OCI-LY3 (cell line): ENCODE results near the gene RRP7A.
"Not testable (repeated sequence)": the region's sequence is repeated elsewhere in the genome, so short reads cannot be mapped to it uniquely, and the experiment has no call there.

Experiments used
- H2AFZ ChIP-seq: fragments of 200-600, 300-600 bp; shearing (Covaris generic); 2 replicates; pipeline ENCODE4 v1.6.0; 2014; ENCODE audit warnings: antibody characterized with exemption, low read depth, low read length
- H3K27ac ChIP-seq: fragments of 200-600, 300-600 bp; sonication (generic); 2 replicates; pipeline ENCODE4 v1.5.1; 2014; ENCODE audit warnings: mild to moderate bottlenecking, low read length, moderate library complexity, mixed read lengths
- H3K27me3 ChIP-seq: fragments of 200-600, 300-600 bp; sonication (generic); 2 replicates; pipeline ENCODE4 v1.6.1; 2014; ENCODE audit warnings: low read depth, low read length, mixed read lengths
- H3K36me3 ChIP-seq: fragments of 200-600, 300-600 bp; sonication (generic); replicated peaks from 2 replicates; pipeline ENCODE3; 2014; ENCODE audit warnings: low read depth, low read length, mixed read lengths
- H3K4me1 ChIP-seq: fragments of 300-600, 200-600 bp; sonication (generic); 2 replicates; pipeline ENCODE4 v1.6.1; 2014; ENCODE audit warnings: low read length, mixed read lengths
- H3K4me2 ChIP-seq: fragments of 200-600, 300-600 bp; sonication (generic); 2 replicates; pipeline ENCODE4 v1.6.1; 2014; ENCODE audit warnings: low read length, mixed read lengths
- H3K4me3 ChIP-seq: fragments of 300-600, 200-600 bp; sonication (generic); 2 replicates; pipeline ENCODE4 v1.5.1; 2014; ENCODE audit warnings: antibody characterized with exemption, mild to moderate bottlenecking, low read length, moderate library complexity
- H3K79me2 ChIP-seq: fragments of 300-600, 200-600 bp; shearing (Covaris generic); 2 replicates; pipeline ENCODE4 v1.6.1; 2014; ENCODE audit warnings: mild to moderate bottlenecking, low read length, mixed read lengths
- H3K9ac ChIP-seq: fragments of 300-600, 200-600 bp; shearing (Covaris generic); 2 replicates; pipeline ENCODE4 v1.6.0; 2014; ENCODE audit warnings: mild to moderate bottlenecking, low read length, moderate library complexity
- H3K9me3 ChIP-seq: fragments of 200-600, 300-600 bp; shearing (Covaris generic); 2 replicates; pipeline ENCODE4 v1.6.1; 2014; ENCODE audit warnings: low read length, mixed read lengths; ENCODE audit not compliant: insufficient read depth
- H4K20me1 ChIP-seq: fragments of 200-600, 300-600 bp; sonication (generic); 2 replicates; pipeline ENCODE4 v1.6.1; 2016; ENCODE audit warnings: low read length, mixed read lengths; ENCODE audit not compliant: insufficient read depth
- EZH2phosphoT487 ChIP-seq: fragments of 200-600 bp; shearing (Covaris generic); IDR thresholded peaks from 2 replicates; pipeline ENCODE4 v1.6.1; 2018; ENCODE audit warnings: antibody characterized with exemption, mixed run types, low read depth
- TF ChIP-seq, protein P1 (sequence below): fragments of 200-600, 300-600 bp; sonication (generic); IDR thresholded peaks from 2 replicates; pipeline ENCODE4 v1.5.1; 2014; ENCODE audit warnings: antibody characterized with exemption, low read length, low read depth

Gene RRP7A

GRCh38 chr22:42536166-42536565, 16.6 kb upstream of the RRP7A start:
- no peaks in the 10 kb centered on the region for H3K9me3 ChIP-seq
- H2AFZ ChIP-seq, result no peak overlapping the region
- no peaks in the 10 kb centered on the region for H3K79me2 ChIP-seq
- H3K4me2 ChIP-seq, result no peak overlapping the region
- H3K9ac ChIP-seq, result no peak overlapping the region
- no peaks in the 10 kb centered on the region for H4K20me1 ChIP-seq
- H3K27me3 ChIP-seq, result no peaks in the 10 kb centered on the region
- peaks cover 45% of the 10 kb centered on the region for H3K4me1 ChIP-seq
- TF ChIP-seq, protein P1, sequence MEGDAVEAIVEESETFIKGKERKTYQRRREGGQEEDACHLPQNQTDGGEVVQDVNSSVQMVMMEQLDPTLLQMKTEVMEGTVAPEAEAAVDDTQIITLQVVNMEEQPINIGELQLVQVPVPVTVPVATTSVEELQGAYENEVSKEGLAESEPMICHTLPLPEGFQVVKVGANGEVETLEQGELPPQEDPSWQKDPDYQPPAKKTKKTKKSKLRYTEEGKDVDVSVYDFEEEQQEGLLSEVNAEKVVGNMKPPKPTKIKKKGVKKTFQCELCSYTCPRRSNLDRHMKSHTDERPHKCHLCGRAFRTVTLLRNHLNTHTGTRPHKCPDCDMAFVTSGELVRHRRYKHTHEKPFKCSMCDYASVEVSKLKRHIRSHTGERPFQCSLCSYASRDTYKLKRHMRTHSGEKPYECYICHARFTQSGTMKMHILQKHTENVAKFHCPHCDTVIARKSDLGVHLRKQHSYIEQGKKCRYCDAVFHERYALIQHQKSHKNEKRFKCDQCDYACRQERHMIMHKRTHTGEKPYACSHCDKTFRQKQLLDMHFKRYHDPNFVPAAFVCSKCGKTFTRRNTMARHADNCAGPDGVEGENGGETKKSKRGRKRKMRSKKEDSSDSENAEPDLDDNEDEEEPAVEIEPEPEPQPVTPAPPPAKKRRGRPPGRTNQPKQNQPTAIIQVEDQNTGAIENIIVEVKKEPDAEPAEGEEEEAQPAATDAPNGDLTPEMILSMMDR, result no peak
- TF ChIP-seq EZH2phosphoT487, result no peak
- H3K27ac ChIP-seq, result no peak overlapping the region
- no peak overlapping the region for H3K4me3 ChIP-seq
- H3K36me3 ChIP-seq, result no peaks in the 10 kb centered on the region

- peaks cover 45% of the 10 kb centered on the region for H3K4me1 ChIP-seq
- not testable (repeated sequence) for H3K4me3 ChIP-seq, H3K27ac ChIP-seq, H3K79me2 ChIP-seq, H3K36me3 ChIP-seq, H3K9ac ChIP-seq, H2AFZ ChIP-seq, H3K9me3 ChIP-seq, H4K20me1 ChIP-seq, H3K4me2 ChIP-seq, H3K27me3 ChIP-seq
Measured at GRCh38 chr22:42535082-42535731, 15.6 kb upstream of the RRP7A start.

- peaks cover 34% of the 10 kb centered on the region for H3K4me1 ChIP-seq
- H3K9ac ChIP-seq, result peak overlapping the region; percentile 49
- H3K27me3 ChIP-seq, result peaks cover 3% of the 10 kb centered on the region; the same call in 1 of the 2 replicates
- TF ChIP-seq EZH2phosphoT487, result no peak
- TF ChIP-seq, protein P1, result no peak
- H3K36me3 ChIP-seq, result no peaks in the 10 kb centered on the region
- H3K9me3 ChIP-seq, result no peaks in the 10 kb centered on the region
- H3K27ac ChIP-seq, result peak overlapping the region; percentile 32
- no peaks in the 10 kb centered on the region for H4K20me1 ChIP-seq
- H2AFZ ChIP-seq, result peak overlapping the region; percentile 62
- peak overlapping the region; percentile 90 for H3K4me2 ChIP-seq
- H3K4me3 ChIP-seq, result peak overlapping the region; percentile 67
- no peaks in the 10 kb centered on the region for H3K79me2 ChIP-seq
Measured at GRCh38 chr22:42533638-42533977, 14.0 kb upstream of the RRP7A start.

DNA sequence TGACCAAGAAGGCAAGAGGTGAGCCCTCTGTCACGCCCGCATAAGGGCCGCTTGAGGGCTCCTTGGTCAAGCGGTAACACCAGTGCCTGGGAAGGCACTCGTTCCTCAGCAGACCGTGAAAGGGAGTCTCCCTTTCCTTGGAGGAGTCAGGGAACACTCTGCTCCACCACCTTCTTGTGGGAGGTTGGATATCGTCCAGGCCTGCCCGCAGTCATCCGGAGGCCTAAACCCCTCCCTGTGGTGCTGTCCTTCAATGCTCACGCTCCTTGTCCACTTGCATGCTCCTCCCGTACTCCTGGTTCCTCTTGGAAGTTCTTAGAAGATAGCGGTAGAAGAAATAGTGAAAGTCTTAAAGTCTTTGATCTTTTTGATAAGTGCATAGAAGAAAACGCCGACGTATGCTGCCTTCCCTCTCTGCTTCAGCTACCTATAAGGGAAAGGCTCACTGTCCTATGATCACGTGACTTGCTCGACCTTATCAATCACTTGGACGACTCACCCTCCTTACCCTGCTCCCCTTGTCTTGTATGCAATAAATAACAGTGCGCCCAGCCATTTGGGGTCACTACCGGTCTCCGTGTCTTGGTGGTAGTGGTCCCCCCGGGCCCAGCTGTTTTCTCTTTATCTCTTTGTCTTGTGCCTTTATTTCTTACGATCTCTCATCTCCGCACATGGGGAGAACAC, 11.9 kb upstream of the RRP7A start:
- H3K27ac ChIP-seq, H3K79me2 ChIP-seq, H4K20me1 ChIP-seq, H3K4me3 ChIP-seq, H3K9me3 ChIP-seq, H3K36me3 ChIP-seq, H2AFZ ChIP-seq, H3K9ac ChIP-seq, H3K4me2 ChIP-seq, H3K27me3 ChIP-seq: not testable (repeated sequence)
- H3K4me1 ChIP-seq, result peaks cover 15% of the 10 kb centered on the region

GRCh38 chr22:42529435-42529834, 9.8 kb upstream of the RRP7A start:
- not testable (repeated sequence) for H3K79me2 ChIP-seq, H3K9ac ChIP-seq, H3K9me3 ChIP-seq, H3K4me2 ChIP-seq, H3K36me3 ChIP-seq, H2AFZ ChIP-seq, H3K27ac ChIP-seq, H4K20me1 ChIP-seq, H3K27me3 ChIP-seq, H3K4me3 ChIP-seq
- H3K4me1 ChIP-seq, result peaks cover 11% of the 10 kb centered on the region
